ENCODE data around the gene TMED7. TPM values are rescaled to one million over a fixed set of nuclear protein-coding genes. Genes with fewer than 3 reads are reported as not detected.

Gene TMED7
- total RNA-seq, 2 donors from 2014 or later = 131 to 132 TPM

- Histone ChIP-seq H3K27me3 (replicated peaks; ENCODE audit: insufficient read depth) (no peaks in the 10 kb centered on the region), H3K27ac (no peak overlapping the region), H3K4me1 (ENCODE audit: control insufficient read depth in 1 of 2, low read depth in 2 of 2) (peaks cover 27 to 46% of the 10 kb centered on the region in 2 donors), H3K9me3 (no peaks in the 10 kb centered on the region), H3K36me3 (peaks cover 4% of the 10 kb centered on the region), H3K4me3 (no peak overlapping the region)
- no peak for DNase-seq (ENCODE audit: low spot score)
- TF ChIP-seq CTCF (IDR thresholded peaks at IDR 0.05) = no peak
- no peak for ATAC-seq (ENCODE audit: insufficient number of reproducible peaks, low FRiP score, low read depth)
Observed at GRCh38 chr5:115621365-115621900, 4.4 kb downstream of the TMED7 start.

- H3K4me3 ChIP-seq = no peak overlapping the region
- no peaks in the 10 kb centered on the region for H3K9me3 ChIP-seq
- TF ChIP-seq CTCF (IDR thresholded peaks at IDR 0.05) = no peak
- no peaks in the 10 kb centered on the region for H3K27me3 ChIP-seq (replicated peaks; ENCODE audit: insufficient read depth)
- ATAC-seq (ENCODE audit: insufficient number of reproducible peaks, low FRiP score, low read depth) (no peak), DNase-seq (ENCODE audit: low spot score) (no peak)
- H3K36me3 ChIP-seq = peaks cover 10% of the 10 kb centered on the region
- H3K4me1 ChIP-seq (ENCODE audit: control insufficient read depth in 1 of 2, low read depth in 2 of 2) = peaks cover 4 to 13% of the 10 kb centered on the region in 2 donors
- H3K27ac ChIP-seq = no peak overlapping the region
Observed at GRCh38 chr5:115616892-115617291, 8.9 kb downstream of the TMED7 start.

- peaks cover 10% of the 10 kb centered on the region for H3K36me3 ChIP-seq
- no peak for TF ChIP-seq CTCF (IDR thresholded peaks at IDR 0.05)
Observed at GRCh38 chr5:115616472-115616871, 9.4 kb downstream of the TMED7 start.

GRCh38 chr5:115611873-115612272 lies 14.0 kb downstream of the TMED7 start:
- peaks cover 0 to 5% of the 10 kb centered on the region in 2 donors for H3K4me1 ChIP-seq (ENCODE audit: control insufficient read depth in 1 of 2, low read depth in 2 of 2)
- DNase-seq (ENCODE audit: low spot score) (no peak), ATAC-seq (ENCODE audit: insufficient number of reproducible peaks, low FRiP score, low read depth) (no peak)
- no peak for TF ChIP-seq CTCF (IDR thresholded peaks at IDR 0.05)
- H3K27me3 ChIP-seq (replicated peaks; ENCODE audit: insufficient read depth) = no peaks in the 10 kb centered on the region
- H3K36me3 ChIP-seq = peaks cover 6% of the 10 kb centered on the region
- no peak overlapping the region for H3K4me3 ChIP-seq
- no peak overlapping the region for H3K27ac ChIP-seq
- H3K9me3 ChIP-seq = no peaks in the 10 kb centered on the region

More at GRCh38 chr5:115616472-115616871, 9.4 kb downstream of the TMED7 start:
- Histone ChIP-seq H3K27me3 (replicated peaks; ENCODE audit: insufficient read depth) (no peaks in the 10 kb centered on the region), H3K4me1 (ENCODE audit: control insufficient read depth in 1 of 2, low read depth in 2 of 2) (peaks cover 4 to 9% of the 10 kb centered on the region in 2 donors), H3K4me3 (no peak overlapping the region), H3K9me3 (no peaks in the 10 kb centered on the region), H3K27ac (no peak overlapping the region)
- ATAC-seq (ENCODE audit: insufficient number of reproducible peaks, low FRiP score, low read depth) (no peak), DNase-seq (ENCODE audit: low spot score) (no peak)

GRCh38 chr5:115607935-115608334 lies 17.9 kb downstream of the TMED7 start:
- Histone ChIP-seq H3K36me3 (no peaks in the 10 kb centered on the region), H3K4me1 (ENCODE audit: control insufficient read depth in 1 of 2, low read depth in 2 of 2) (peaks cover 1 to 9% of the 10 kb centered on the region in 2 donors), H3K9me3 (no peaks in the 10 kb centered on the region), H3K27me3 (replicated peaks; ENCODE audit: insufficient read depth) (no peaks in the 10 kb centered on the region), H3K27ac (peak overlapping the region in 1 of 2 donors; percentile 9), H3K4me3 (no peak overlapping the region)
- DNase-seq (ENCODE audit: low spot score) (no peak), ATAC-seq (ENCODE audit: insufficient number of reproducible peaks, low FRiP score, low read depth) (no peak)
- TF ChIP-seq CTCF (IDR thresholded peaks at IDR 0.05) = no peak

Measured in thoracic aorta (tissue), 2 donors.